MM.1S (cell line): ENCODE results near the gene SHKBP1.

Experiments used
- DNase-seq: peaks from one replicate; pipeline ENCODE4 v3.0.0-alpha.2; 2015
- H2AFZ ChIP-seq: fragments of 300-600 bp; sonication (generic); 2 replicates; pipeline ENCODE4 v1.6.0; 2016; ENCODE audit warnings: antibody characterized with exemption, low read length
- H3F3A ChIP-seq: fragments of 300-600 bp; sonication (generic); 2 replicates; pipeline ENCODE4 v1.6.1; 2016; ENCODE audit warnings: mild to moderate bottlenecking, antibody characterized with exemption, low read length, moderate library complexity, mixed read lengths; ENCODE audit not compliant: insufficient read depth
- H3K27ac ChIP-seq: fragments of 300-600 bp; sonication (generic); 2 replicates; pipeline ENCODE4 v1.5.1; 2016; ENCODE audit warnings: mild to moderate bottlenecking, low read length
- H3K27me3 ChIP-seq: fragments of 300-600 bp; sonication (generic); replicated peaks from 2 replicates; pipeline ENCODE4 v1.6.0; 2016; ENCODE audit warnings: low read length; ENCODE audit not compliant: insufficient read depth
- H3K36me3 ChIP-seq: fragments of 300-600 bp; sonication (generic); replicated peaks from 2 replicates; pipeline ENCODE4 v1.6.1; 2016; ENCODE audit warnings: mild to moderate bottlenecking, low read length, mixed read lengths; ENCODE audit not compliant: insufficient read depth
- H3K4me1 ChIP-seq: fragments of 300-600 bp; sonication (generic); 2 replicates; pipeline ENCODE4 v1.6.1; 2016; ENCODE audit warnings: low read length, mixed read lengths
- H3K4me2 ChIP-seq: fragments of 300-600 bp; sonication (generic); 2 replicates; pipeline ENCODE4 v1.6.0; 2016; ENCODE audit warnings: low read depth, low read length
- H3K4me3 ChIP-seq: fragments of 300-600 bp; sonication (generic); 2 replicates; pipeline ENCODE4 v1.5.1; 2016; ENCODE audit warnings: low read length, mixed read lengths
- H3K79me2 ChIP-seq: fragments of 300-600 bp; sonication (generic); 2 replicates; pipeline ENCODE4 v1.6.1; 2016; ENCODE audit warnings: mixed run types, low read length, mixed read lengths
- H3K9ac ChIP-seq: fragments of 300-600 bp; sonication (generic); 2 replicates; pipeline ENCODE4 v1.6.1; 2016; ENCODE audit warnings: low read length, mixed read lengths
- H3K9me2 ChIP-seq: fragments of 300-600 bp; sonication (generic); replicated peaks from 2 replicates; pipeline ENCODE4 v1.6.1; 2016; ENCODE audit warnings: mild to moderate bottlenecking, low read length, mixed read lengths; ENCODE audit not compliant: insufficient read depth
- H3K9me3 ChIP-seq: fragments of 300-600 bp; sonication (generic); replicated peaks from 2 replicates; pipeline ENCODE4 v1.6.1; 2016; ENCODE audit warnings: mild to moderate bottlenecking, low read length, mixed read lengths; ENCODE audit not compliant: insufficient read depth
- H4K20me1 ChIP-seq: fragments of 300-600 bp; sonication (generic); 2 replicates; pipeline ENCODE4 v1.6.1; 2016; ENCODE audit warnings: mild to moderate bottlenecking, low read length, moderate library complexity, mixed read lengths; ENCODE audit not compliant: insufficient read depth
- EZH2 ChIP-seq: fragments of 300-600 bp; sonication (generic); optimal IDR thresholded peaks from 2 replicates; pipeline ENCODE3; 2017; ENCODE audit warnings: low read depth, mild to moderate bottlenecking, antibody characterized with exemption, low read length, mixed read lengths
- EZH2phosphoT487 ChIP-seq: fragments of 300-600 bp; sonication (generic); IDR thresholded peaks from 2 replicates; pipeline ENCODE4 v1.6.1; 2018; ENCODE audit warnings: antibody characterized with exemption, low read length
- TF ChIP-seq, protein P1 (sequence below): fragments of 300-600 bp; sonication (generic); IDR thresholded peaks from 2 replicates; pipeline ENCODE4 v1.5.1; 2016; ENCODE audit warnings: antibody characterized with exemption, low read length, mixed read lengths

Gene SHKBP1

DNA sequence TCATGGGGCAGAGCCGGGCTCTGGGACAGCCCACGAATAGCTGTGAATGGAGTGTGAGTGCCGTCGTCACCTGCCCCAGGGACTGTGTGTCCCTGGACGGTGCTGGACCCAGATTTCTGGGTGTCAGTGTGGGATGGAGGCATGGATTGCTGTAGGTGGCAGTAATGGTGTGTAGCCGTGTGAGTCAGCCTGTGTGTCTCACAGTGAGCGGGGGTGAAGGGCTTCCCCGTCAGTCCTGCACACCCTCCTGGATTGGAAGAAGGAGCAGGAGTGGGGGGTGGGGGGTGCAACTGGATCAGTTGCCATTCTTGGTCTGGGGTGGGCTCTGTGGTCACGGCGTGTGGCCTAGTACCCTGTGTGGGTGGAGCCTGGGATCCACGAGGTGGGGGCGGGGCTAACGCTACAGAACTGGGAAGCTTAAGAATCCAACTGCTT is 18.0 kb downstream of the SHKBP1 start:
- Histone ChIP-seq H3K9me3 (no peaks in the 10 kb centered on the region), H3K9ac (no peak overlapping the region), H3K27me3 (peaks cover 31% of the 10 kb centered on the region), H4K20me1 (no peaks in the 10 kb centered on the region), H3K4me2 (no peak overlapping the region), H3K4me1 (peaks cover 12% of the 10 kb centered on the region), H2AFZ (no peak overlapping the region), H3K36me3 (no peaks in the 10 kb centered on the region), H3K79me2 (no peaks in the 10 kb centered on the region), H3K4me3 (no peak overlapping the region), H3K27ac (no peak overlapping the region), H3F3A (peaks cover 9% of the 10 kb centered on the region; the same call in 1 of the 2 replicates), H3K9me2 (no peaks in the 10 kb centered on the region)
- no peak for DNase-seq
- TF ChIP-seq EZH2 (no peak), EZH2phosphoT487 (no peak)
- TF ChIP-seq, protein P1, sequence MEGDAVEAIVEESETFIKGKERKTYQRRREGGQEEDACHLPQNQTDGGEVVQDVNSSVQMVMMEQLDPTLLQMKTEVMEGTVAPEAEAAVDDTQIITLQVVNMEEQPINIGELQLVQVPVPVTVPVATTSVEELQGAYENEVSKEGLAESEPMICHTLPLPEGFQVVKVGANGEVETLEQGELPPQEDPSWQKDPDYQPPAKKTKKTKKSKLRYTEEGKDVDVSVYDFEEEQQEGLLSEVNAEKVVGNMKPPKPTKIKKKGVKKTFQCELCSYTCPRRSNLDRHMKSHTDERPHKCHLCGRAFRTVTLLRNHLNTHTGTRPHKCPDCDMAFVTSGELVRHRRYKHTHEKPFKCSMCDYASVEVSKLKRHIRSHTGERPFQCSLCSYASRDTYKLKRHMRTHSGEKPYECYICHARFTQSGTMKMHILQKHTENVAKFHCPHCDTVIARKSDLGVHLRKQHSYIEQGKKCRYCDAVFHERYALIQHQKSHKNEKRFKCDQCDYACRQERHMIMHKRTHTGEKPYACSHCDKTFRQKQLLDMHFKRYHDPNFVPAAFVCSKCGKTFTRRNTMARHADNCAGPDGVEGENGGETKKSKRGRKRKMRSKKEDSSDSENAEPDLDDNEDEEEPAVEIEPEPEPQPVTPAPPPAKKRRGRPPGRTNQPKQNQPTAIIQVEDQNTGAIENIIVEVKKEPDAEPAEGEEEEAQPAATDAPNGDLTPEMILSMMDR, result no peak

DNA sequence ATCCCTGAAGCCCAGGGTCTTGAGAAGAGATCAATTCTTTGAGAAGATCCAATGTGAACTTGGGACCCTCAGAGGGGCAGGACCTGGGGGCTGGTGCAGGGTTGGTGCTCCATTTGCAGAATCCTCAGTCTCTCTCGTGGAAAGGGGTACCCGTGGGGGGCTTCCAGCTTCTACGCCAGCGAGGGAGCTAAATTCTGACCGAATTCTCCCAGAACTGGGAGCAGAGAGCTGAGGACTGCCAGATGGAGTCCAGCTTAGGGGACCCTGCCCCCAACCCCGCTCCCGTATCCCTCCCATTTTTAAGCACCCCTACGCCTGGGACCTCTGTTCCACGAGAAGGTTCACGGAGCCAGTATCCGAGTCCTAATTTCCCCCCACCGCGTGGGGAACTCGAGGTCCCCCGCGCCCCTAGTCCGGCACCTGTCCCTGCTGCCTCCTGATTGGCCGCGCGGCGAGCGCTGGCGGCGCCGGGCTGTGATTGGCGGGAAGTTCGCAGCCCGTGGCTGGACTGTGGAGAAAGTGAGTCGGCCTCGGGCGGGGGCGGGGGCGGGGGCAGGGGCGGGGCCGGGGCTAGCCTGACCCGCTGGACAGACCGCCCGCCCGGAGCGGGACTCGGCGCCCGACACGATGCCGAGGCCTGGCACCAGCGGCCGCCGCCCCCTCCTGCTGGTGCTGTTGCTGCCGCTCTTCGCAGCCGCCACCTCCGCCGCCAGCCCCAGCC is 20.1 kb downstream of the SHKBP1 start:
- DNase-seq, result no peak
- no peak overlapping the region for H3K4me3 ChIP-seq
- peaks cover 49% of the 10 kb centered on the region for H3K27me3 ChIP-seq
- no peaks in the 10 kb centered on the region for H3K79me2 ChIP-seq
- H3K9me2 ChIP-seq, result no peaks in the 10 kb centered on the region
- peaks cover 19% of the 10 kb centered on the region for H3K4me1 ChIP-seq
- H4K20me1 ChIP-seq, result no peaks in the 10 kb centered on the region
- H3K9ac ChIP-seq, result no peak overlapping the region
- H3K27ac ChIP-seq, result no peak overlapping the region
- H3K36me3 ChIP-seq, result no peaks in the 10 kb centered on the region
- peak overlapping the region; percentile 37; the same call in 1 of the 2 replicates for H3K4me2 ChIP-seq
- peaks cover 14% of the 10 kb centered on the region; the same call in 1 of the 2 replicates for H3F3A ChIP-seq
- no peak overlapping the region for H2AFZ ChIP-seq
- no peaks in the 10 kb centered on the region for H3K9me3 ChIP-seq
- TF ChIP-seq EZH2phosphoT487, result no peak
- no peak for TF ChIP-seq EZH2
- TF ChIP-seq, protein P1, result no peak

- H3K9me2 ChIP-seq, result no peaks in the 10 kb centered on the region
- peak overlapping the region; percentile 8; the same call in 1 of the 2 replicates for H3K4me2 ChIP-seq
- no peak overlapping the region for H3K27ac ChIP-seq
- no peaks in the 10 kb centered on the region for H3K9me3 ChIP-seq
- no peak for DNase-seq
- peaks cover 51% of the 10 kb centered on the region for H3K27me3 ChIP-seq
- H3K79me2 ChIP-seq, result no peaks in the 10 kb centered on the region
- H4K20me1 ChIP-seq, result no peaks in the 10 kb centered on the region
- H3K4me1 ChIP-seq, result peaks cover 20% of the 10 kb centered on the region
- TF ChIP-seq EZH2 (peak; percentile 71), EZH2phosphoT487 (no peak)
- TF ChIP-seq, protein P1, result no peak
- peaks cover 14% of the 10 kb centered on the region; the same call in 1 of the 2 replicates for H3F3A ChIP-seq
- no peak overlapping the region for H2AFZ ChIP-seq
- no peak overlapping the region for H3K9ac ChIP-seq
- no peaks in the 10 kb centered on the region for H3K36me3 ChIP-seq
- H3K4me3 ChIP-seq, result no peak overlapping the region
Measured at GRCh38 chr19:40597329-40597838, 20.7 kb downstream of the SHKBP1 start.
